GM21737 (cell line): ENCODE measurements around the gene NAV2.
A peak's percentile ranks its signal among the peaks of the same experiment; 100 is the strongest.
"Not testable (repeated sequence)": the region's sequence is repeated elsewhere in the genome, so short reads cannot be mapped to it uniquely, and the experiment has no call there.

Source experiments
- ATAC-seq: cut with Tn5 transposase; IDR thresholded peaks from one replicate; pipeline ENCODE4 v1.9.1; 2021; ENCODE audit warnings: mild to moderate bottlenecking, moderate library complexity; ENCODE audit not compliant: unreplicated experiment

NAV2 gene

DNA sequence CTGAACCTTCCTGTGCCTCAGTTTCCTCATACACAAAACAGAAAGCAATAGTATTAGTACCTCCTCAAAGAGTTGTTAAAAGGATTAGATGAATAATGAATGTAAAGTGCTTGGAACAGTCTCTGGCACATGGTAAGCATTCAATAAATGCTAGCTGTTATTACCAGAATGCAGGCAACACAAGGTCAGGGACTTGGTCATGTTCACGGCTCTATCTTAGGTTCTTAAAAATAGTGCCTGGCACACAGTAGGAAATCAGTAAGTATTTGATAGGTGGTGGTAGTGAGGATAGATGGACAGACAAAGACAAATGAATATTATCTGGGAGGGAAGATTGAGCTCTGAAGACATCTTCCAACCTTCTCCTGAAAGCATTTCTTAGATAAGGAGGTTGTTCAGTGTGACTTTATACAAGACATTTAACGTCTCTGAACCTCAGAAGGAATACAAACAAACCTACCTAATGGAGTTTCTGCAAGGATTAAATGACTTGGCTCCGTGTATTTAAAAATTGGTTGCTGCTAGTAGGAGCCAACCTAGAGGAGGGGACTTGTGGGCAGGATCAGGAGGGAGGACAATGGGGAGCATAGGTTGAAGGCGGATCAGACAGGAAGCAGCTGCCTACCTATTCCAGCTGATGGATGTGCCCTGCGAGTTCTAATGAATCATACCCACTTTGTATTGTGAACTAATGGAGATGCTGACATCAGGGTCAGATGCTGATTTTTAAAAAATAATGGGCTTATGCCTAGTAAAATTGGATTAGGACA, 353.6 kb downstream of the NAV2 start:
- no peak for ATAC-seq

DNA sequence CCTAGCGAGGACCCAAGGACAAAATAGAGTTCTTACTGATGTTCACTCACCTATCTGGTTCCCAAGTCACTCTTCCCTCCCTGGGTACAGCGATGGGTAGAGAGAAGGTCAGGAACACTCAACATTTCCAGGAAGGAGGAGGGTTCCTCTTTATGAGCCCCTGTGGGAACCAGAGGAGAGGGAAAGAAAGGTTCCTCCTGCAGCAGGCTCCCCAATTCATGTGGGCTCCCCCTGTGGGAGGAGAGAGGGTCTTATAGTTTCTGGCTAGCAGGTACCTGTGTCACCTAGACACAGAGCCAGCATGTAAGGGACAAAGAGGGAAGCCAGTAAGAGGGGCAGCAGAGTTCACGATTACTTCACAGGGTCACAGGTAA, 354.1 kb downstream of the NAV2 start:
- ATAC-seq = no peak

DNA sequence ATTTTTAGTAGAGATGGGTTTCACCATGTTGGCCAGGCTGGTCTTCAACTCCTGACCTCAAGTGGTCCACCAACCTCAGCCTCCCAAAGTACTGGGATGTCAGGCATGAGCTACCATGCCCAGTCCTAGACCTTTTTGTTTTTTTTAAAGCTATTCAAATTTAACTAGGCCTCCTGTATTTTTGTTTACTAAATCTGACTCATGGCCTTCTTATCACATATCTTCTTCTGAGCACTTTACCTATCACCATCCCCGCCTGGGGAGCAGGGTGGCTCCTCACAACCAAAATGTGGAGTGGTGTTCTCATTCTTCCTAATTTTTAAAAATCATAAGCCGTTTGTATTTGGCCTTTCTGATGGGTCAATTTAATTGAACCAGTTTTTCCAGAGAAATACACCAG, 355.0 kb downstream of the NAV2 start:
- no peak for ATAC-seq

DNA sequence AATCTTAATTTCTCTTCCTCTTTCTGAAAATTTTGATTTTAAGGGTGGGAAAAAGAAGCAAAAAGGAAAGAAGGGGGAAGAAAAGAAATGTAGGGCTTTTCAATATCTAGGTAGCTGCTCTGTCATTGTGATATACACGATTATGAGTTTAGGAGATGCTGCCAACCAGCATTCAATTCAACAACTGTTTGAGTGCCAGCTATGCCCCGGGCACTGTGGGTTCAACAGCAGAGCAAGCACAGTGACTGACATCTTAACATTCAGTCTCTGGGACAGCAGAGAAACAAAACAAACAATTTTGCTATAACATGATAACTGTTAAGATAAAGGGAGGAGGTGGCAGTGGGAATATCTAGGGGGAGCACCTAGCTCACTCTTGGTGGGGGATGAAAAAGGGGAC, 356.1 kb downstream of the NAV2 start:
- no peak for ATAC-seq

GRCh38 chr11:20070459-20070858, 357.8 kb downstream of the NAV2 start:
- ATAC-seq = no peak

- ATAC-seq = no peak
These were observed 363.0 kb downstream of the NAV2 start for GRCh38 chr11:20075627-20076026.

DNA sequence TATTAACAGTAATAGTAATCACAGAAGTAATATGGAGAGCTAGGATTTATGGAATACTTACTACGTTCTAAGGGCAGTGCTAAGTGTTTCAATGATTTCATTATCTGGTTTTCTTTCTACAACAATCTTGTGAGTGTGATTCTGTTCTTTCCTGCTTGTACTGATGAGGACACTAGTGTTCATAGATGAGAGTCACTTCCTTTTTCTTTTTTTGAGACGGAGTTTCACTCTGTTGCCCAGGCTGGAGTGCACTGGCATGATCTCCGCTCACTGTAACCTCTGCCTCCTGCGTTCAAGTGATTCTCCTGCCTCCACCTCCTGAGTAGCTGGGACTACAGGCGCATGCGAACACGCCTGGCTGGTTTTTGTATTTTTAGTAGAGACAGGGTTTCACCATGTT, 366.2 kb downstream of the NAV2 start:
- ATAC-seq = no peak

GRCh38 chr11:20080032-20080685, 367.5 kb downstream of the NAV2 start:
- peak; percentile 55 for ATAC-seq

- no peak for ATAC-seq
These were observed 368.7 kb downstream of the NAV2 start for GRCh38 chr11:20081336-20081735.

DNA sequence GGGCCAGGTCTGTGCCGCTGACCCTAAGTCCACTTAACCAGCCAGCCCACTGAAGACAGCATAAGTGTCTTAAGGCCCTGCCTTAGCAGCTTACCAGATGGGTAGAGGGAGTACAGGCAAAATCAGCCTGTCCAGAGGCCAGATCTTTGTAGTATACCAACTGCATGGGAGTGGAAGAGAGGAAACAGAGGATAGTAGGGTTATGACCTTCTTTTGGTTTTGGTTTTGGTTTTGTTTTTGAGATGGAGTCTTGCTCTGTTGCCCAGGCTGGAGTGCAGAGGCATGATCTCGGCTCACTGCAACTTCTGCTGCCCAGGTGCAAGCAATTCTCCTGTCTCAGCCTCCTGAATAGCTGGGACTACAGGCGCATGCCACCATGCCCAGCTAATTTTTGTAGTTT, 371.2 kb downstream of the NAV2 start:
- not testable (repeated sequence) for ATAC-seq

DNA sequence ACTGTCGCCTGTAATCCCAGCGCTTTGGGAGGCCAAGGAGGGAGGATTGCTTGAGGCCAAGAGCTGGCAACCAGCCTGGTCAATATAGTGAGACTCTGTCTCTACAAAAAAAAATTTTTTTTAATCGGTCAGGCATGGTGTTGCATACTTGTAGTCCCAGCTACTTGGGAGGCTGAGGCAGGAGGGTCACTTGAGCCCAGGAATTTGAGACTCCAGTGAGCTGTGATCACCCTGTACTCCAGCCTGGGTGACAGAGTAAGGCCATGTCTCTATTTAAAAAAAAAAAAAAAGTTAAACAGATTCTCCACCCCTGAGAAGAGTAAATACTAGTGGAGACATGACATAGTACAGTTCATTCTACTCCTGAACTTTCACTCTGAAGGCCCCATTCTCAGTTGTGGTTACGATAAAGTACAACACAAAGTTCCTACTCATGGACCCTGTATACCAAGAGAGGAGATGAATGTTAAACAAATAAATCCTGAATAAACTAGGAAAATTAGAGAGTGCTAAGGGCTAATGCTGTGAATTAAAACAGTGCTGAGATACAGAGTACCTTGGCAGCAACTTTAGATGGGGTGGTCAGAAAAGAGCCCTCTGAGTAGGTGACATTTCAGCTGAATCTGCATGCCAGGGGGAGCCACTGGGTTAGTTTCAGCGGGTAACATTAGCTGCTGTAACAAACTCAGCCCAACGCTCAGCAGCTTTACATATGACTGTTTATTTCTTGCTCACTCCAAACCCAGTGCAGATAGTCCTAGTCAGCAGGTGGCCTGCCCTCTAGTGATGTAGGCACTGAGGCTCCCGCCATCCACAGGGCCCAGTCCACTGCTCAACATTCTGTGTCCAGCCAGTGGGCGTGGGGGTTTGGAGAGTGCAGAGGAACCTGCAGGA, 372.5 kb downstream of the NAV2 start:
- no peak for ATAC-seq

DNA sequence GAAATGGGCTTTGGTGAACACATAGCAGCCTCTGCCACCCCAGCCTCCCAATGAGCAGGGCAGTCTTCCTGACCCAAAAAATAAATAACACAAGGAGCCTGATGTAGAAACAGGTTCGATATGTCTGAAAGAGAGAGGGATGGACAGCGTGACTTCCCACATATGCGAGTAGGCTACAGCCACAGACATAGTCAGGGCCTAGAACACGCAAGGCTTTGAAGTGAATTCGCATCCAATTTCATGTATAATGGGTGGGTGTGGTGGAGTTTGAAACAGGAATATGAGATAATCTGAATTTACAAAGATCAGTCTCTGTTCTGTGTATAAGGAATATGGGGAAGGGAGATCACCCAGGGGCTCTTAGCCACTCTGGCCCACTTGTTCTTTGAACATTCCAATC, 373.3 kb downstream of the NAV2 start:
- no peak for ATAC-seq

DNA sequence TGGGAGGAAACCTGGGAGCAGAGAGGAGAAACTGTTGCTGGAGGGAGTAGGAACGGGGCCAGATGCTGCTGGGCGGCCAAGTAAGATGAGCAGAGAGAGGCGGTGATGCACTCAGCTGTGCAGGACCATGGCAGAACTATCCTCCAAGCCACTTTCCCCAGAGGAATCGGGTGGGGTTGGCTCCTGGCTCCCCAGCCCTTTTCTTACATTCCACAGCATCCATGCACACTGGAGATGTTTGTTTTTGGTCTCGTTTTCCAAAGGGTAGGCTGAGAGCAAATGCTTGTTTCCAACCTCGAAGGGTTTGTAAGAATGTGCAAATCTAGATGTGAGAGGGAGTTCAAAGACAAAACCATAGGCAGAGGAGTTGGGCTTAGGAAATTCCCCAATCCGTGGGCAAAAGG, 374.5 kb downstream of the NAV2 start:
- no peak for ATAC-seq

DNA sequence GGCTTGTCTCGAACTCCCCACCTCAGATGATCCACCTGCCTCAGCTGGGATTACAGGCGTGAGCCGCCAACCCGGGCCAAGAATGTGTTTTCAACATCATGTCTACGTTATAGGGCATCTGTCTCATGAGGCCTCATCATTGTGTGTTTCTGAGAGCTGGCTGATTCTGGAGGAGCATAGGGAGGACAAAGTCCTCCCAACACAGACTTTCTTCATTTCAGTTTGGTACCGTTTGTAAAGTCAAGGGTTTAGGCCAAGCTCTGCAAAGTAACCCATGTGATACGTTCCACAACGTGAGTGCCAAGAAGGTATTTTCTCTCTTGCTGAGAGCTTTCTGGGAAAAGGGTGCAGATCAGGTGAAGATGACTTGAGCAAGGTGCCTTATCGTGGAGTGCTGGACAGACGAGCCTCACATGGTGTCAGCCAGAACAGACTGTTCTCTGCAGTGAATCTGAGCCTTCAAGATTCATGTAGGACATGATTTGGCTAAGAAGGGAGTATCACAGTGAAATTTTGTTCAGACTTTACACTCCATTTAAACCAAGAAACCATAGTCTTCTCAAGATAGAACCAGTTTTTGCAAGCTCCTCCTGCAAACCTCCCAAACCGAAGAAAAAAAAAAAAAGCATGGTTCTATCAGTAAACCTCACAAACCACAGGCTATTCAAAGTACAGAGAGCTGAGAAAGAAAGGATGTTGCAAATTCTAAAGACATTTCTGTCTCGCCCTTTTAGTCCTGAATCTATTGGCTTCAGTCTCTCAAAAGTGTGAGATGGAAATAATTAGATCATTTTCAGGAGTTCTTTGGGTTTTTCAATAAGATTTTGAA, 376.0 kb downstream of the NAV2 start:
- ATAC-seq = no peak

- no peak for ATAC-seq
These were observed 376.7 kb downstream of the NAV2 start for GRCh38 chr11:20089367-20089766.

- ATAC-seq = no peak
These were observed 377.4 kb downstream of the NAV2 start for GRCh38 chr11:20089796-20090653.

DNA sequence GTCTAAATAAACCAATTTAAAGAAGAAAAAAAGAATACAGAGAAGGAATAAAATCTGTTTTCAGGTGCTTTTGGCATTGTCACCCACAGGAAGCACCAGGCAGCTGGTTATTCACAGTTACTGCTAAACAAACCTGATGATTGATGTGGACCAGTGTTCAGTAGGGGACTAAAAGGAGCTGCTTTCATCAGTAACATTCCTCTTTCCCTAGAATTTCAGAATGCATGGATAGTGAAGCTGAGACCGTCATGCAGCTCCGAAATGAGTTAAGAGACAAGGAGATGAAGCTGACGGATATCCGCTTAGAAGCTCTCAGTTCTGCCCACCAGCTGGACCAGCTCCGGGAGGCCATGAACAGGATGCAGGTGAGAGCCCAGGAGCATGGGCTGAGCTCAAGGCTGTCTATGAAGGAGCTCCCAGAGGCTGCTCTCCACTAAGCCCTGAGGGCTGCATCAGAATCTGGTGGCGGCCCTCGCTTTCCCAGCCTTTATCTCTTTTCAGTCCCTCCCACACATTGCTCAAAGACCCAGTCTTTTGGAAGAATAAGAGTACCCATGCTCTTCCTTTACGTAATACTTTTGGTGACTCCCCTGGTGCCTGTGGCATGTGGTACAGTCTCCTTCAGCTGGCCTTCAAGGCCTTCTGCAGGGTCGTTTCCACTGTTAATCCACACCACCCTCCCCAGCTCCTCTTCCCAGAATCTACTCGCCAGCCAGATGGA, 378.2 kb downstream of the NAV2 start:
- no peak for ATAC-seq

DNA sequence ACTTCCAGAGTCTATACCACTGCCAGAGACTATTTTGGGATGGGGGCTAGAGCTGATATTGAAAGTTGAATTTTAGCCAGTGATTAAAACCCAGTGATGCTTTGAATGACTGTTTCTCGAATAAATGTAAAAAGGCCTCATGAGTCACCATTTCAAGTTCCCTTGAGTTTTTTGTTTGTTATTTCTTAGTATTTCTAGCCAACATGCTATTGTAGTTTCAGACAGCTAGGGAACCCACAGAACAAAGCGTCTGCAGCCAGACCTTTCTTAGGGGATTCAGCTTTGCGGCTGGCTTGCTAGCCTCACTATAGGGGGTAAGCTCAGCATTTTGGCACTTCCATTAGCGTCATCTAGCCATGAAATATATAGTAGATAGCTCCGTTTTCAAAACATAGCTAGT, 381.1 kb downstream of the NAV2 start:
- ATAC-seq = no peak

DNA sequence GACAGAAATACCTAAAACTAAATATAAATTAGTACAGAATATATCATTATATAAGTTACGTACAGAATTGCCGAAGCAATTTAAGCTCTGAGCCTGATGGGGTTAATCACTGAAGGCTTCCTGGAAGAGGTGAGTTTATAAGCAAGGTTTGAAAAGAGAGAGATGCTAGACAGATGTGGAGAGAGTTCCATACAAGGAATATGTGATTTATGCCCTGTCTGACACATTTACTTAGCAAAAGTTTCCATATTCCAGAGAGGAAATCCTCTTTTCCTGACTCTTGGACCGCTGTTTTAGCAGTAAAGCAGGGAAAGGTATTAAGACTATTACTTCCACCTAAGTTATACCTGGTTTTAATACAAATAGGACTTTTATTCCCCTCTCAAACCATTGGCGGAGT, 382.6 kb downstream of the NAV2 start:
- ATAC-seq = no peak
